HG03442 (cell line): Measurements from ENCODE around the gene TMEM163.
A peak's percentile ranks its signal among the peaks of the same experiment; 100 is the strongest.

Experiments used
- ATAC-seq: cut with Tn5 transposase; IDR thresholded peaks from one replicate; pipeline ENCODE4 v1.9.1; 2021; ENCODE audit warnings: mild to moderate bottlenecking, moderate library complexity; ENCODE audit not compliant: unreplicated experiment

The TMEM163 gene

DNA sequence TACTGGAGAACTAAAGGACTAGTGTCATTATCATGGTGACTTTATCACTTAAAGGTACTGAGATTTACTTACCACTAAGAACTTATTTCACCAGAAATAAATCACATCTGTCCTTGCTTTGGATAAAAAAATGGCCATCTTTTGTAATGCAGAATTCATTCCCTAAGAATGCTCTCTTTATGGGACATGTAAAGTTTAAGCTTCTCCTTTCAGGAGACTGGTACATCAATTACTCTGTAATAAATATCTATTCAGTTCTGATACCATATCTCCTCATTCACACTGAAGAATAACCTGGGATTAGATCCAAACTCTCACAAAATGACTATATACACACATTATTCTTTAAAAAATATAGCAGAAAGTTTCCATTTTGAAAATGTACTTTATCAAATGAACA lies 24.4 kb downstream of the TMEM163 start:
- ATAC-seq, result no peak

DNA sequence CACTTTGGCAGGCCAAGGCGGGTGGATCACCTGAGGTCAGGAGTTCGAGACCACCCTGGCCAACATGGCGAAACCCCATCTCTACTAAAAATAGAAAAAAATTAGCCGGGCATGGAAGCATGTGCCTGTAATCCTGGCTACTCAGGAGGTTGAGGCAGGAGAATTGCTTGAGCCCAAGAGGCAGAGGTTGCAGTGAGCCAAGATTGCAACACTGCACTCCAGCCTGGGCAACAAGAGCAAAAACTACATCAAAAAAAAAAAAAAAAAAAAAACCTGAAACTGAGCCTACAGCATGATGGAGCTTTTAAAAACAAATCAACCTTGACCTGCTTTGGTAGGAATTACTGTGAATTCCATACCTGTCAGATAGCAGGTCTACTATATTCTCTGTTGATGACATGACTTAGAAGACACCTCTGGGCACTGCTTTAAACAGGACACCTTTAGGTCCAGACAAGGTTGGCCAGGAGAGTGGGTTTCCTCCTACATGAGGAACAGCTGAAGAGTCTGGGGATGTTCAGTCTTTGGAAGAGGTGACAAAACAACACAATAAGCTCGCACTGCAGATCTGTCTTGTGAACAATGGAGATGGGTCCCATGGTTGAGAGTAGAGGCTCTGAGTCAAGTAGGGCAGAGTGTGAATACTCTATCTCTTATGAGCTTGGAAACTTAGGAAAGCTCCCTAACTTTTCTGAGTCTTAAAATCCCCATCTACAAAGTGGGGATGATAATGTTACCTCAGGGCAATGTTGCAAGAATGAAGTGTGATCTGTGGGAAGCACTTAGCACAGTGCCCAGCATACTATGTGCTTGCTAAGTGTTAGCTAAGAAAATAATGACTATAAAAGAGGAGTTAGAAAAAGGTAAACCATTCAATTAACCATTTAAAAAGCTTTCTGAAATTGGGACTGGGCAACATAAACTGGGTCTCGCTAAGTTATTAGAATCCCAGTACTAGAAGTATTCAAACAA lies 25.2 kb downstream of the TMEM163 start:
- ATAC-seq, result no peak

DNA sequence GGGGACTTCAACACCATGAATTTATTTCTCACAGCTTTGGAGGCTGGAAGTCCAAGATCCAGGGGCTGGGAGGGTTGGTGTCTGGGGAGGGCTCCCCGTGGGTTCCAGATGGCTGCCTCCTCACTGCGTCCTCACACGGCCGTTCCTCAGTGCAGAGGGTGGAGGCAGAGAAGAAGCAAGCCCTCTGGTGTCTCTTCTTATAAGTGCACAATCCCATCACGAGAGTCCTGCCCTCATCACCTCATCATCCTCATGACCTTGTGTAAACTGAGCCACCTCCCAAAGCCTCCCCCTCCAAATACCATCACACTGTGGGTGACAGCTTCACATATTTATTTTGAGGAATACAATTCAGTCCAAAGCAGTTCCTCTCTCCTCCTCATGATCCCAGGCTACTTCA lies 26.3 kb downstream of the TMEM163 start:
- ATAC-seq, result peak; percentile 78

DNA sequence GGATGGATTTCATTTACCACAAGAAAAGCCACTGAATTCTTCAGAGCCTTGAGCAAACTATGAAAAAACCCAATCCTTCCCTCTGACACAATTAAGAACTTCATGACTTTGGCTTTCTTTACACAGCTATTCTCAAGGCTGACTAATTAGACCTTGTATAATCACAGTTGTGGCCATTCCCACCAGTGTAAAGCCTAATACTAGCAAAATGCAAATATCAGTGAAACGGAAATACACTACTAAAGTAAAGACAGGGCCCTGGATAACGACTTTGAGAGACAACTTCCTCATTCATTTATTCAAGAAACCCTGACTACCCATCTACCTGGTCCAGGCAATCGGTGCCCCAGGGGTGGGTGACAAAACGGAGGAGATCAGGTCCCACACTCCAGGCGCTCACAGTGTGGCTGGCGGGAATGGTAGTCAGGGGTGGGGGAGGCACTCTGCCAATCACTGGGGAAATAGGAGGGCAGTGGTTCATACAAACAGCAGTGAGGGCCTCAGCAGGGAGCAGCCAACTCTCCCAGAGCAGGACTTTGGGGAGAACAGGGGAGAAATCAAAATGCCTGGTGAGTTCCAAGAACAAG lies 28.1 kb downstream of the TMEM163 start:
- ATAC-seq, result no peak

DNA sequence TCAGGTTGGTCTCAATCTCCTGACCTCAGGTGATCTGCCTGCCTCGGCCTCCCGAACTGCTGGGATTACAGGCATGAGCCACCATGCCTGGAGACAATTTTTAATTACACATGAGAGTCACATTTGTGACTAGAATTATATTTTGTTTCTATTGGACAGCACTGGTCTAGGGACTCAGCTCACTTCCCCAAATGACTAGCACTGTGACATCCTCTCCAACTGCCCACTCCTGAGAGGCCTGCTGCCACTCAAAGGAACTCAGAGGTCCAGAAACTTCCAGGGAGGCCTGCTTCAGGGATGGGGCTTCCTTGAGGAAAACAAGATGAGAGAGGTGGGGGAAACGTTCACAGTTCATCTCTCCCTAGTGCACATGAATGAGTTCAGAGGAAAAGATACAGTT lies 29.5 kb downstream of the TMEM163 start:
- no peak for ATAC-seq

DNA sequence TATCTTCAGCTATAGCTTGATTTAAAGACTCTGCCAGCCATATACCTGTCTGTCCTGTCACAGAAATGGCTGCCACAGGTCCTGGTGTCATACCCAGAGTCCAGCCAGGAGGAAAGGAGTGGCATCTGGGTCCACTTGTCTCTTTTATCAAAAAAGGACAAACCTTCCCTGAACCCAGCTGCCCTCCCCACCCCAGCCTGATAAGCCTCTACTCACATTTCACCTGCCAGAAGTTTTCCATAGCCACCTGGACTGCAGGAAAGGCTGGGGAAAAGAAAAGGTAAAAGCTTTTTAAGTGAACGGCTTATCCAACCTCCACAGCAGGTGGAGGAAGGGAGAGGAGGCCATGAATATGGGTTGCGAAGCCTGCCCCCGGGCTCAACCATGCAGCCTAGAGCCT lies 32.8 kb downstream of the TMEM163 start:
- no peak for ATAC-seq

DNA sequence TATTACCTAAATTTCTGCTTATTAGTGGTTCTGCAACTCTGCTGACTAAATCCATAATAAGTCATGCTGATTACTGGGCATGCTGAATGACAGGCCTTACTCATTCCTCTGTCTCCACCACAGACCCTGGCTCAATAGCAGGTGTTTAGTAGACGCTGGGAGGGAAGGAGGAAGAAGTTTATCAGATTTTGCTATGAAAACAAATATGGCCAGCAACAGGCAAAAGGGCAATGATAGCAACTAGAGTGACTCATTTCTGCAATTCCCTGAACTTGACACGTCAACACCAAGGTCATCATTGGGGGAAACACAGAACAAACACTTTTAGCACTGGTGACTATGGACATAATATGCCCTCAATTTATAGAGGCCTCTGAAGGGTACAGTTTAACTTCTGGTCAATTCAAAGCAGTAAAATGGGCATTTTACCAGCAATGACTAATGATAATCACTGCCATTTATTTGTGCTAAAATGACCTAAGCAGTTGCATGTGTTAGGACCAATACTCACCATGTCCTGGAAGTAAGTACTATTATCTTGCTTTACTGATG lies 35.2 kb downstream of the TMEM163 start:
- ATAC-seq, result peak; percentile 85

DNA sequence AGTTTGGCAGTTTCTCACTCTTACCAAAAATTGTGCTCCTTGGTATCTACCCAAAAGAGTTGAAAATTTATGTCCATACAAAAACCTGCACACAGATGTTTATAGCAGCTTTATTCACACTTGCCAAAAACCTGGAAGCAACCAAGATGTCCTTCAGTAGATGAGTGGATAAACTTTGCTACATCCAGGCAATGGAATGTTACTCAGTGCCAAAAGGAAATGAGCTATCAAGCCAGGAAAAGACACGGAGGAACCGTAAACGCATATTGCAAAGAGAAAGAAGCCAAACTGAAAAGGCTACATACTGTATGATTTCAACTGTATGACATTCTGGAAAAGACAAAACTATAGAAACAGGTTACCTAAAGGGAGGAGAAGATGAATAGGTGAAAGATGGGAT lies 36.1 kb downstream of the TMEM163 start:
- no peak for ATAC-seq

DNA sequence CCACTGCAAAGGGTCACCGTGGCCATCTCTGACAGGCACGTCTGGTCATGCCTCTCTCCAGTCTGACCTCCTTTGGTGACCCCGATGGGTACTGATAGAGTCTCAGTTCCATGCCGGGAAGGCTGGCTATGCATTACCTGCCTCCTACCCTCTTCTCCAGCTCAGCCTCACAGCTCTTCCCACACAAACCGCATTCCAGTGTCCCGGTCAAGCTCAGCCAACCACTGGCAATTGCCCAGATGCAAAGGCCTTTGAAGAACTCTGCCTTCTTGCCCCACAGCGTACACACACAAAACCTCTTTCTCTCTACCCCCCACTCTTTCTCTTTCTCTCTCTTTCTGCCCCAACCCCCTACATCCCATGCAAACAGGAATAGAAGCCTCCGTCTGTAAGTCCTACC lies 37.6 kb downstream of the TMEM163 start:
- no peak for ATAC-seq

DNA sequence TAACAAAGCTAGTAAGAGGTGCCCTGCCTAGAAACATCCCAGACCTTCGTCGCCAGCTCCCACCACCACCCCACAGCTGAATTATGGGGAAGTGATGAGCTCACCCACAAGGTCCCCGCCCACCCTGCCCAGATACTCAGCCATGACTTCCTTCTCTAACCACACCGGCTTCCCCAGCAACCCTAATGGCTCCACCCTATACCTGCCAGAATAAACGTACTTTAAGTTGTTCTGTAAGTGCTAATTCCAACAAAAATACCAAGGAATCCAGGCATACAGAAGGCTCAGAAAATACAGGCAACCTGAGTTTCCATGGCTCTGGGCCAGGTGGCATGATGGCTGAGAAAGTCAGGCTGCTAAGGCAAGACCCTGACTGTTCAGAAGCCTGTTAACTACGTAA lies 39.1 kb downstream of the TMEM163 start:
- ATAC-seq, result no peak

DNA sequence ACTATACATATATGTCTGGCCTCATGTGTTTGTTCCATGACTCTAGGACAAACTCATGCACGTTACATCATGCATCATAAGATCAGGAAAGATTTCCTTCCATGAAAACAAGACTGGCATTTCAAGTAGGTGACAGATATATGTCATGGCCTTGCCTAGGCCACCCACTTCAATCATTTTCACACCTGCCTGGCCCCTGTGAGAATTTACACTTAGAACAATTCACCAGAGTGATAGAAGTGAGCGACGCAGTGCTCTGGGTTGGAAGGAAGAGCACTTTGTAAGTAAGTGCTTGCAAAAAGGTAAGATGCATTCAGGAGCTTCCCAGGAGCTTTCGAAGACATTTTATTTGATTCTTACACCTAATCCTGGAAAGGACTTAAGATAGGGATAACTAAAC lies 39.5 kb downstream of the TMEM163 start:
- no peak for ATAC-seq

DNA sequence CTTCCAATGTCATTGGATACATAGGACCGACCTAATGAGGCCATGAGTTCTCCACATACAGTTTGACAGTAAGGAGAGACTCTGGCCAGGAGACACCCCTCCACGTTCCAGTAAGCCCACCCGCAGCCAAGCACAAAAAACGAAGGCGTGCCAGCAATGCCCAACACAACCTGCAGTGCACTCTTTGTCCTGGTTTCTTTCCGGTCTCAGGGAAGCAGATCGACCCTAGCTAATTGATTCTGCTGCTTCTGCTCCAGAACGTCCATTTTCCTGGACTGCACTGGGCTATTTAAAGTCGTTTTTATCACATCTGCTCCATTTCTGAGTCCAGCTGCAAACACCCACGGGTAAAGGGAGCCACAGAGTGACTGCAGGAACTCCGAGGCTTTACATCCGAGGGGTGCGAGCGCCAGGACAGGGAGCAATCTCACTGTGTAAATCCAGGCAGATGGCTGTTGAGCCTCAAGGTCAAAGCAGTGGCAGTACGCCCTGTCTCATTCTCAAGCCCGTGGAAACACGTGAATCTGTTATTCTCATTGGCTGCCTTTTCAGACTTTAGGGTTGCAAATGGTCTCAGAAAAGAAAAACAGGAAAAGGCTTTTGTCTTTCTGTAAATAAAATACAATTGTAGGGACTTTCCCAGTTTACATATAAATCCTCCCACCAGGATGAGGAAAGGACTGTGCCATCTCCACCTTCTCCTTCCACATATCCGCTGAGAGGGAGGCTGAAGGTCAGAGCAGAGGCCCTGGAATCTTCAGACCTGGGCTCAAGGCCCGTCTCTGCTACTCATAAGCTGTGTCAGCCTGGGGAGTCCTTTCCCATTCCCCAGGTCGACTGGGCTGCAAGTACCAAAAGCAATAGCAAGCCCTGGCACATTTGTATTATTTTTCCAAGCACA lies 40.7 kb downstream of the TMEM163 start:
- ATAC-seq, result no peak

DNA sequence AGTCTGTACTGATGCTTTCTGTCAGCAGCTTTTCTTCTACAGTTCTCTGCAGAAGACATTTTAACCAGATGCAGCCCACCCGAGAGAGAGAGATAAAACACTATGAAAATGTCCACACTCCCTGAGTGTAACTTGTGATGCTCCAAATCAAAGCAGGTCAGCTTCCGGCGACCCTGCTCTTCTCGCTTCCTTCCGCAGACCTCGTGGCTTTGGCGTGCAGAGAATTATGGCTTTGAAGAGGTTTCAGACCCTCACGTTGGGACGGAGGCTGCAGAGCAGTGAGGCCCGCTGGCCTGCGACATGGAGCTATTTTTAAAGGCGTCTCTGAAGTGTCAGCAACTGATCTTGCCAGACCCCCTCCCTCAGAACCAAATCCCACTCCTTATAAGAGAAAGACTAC lies 41.8 kb downstream of the TMEM163 start:
- no peak for ATAC-seq

DNA sequence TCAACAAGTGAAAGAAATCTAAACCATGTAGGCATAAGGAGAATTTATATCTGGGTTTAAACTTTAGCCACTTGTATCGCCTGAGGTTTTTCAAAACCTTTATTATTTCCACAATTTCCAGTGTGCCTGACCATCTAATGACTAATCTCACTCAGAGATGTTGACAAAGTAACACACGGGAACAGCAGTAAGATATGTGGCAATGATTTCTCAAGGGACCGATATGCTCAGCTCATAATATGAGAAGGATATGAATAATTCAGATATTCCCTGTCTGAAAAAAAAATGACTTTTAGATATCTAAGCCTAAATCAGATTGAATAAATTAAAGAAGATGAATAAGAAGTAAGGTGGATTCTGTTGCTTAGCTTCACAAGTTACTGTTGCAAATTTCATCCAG lies 43.5 kb downstream of the TMEM163 start:
- ATAC-seq, result no peak

DNA sequence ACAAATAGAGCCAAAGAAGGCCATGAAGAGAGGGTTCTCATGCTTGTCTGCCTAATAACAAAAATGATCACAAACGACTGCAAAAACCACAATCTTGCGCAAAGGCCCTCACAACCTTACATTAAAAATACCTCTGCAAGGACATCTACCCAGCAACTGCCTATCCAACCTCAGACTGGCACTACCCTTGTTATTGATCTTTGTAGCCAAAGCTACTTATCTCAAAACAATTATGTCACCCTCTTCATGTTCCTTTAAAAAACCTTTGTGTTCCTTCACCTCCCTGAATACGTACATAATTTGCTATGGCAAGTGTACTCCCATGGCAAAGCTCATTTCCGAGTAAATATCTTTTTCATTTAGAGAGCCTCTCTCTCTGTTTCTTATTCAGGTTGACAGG lies 44.1 kb downstream of the TMEM163 start:
- ATAC-seq, result no peak

DNA sequence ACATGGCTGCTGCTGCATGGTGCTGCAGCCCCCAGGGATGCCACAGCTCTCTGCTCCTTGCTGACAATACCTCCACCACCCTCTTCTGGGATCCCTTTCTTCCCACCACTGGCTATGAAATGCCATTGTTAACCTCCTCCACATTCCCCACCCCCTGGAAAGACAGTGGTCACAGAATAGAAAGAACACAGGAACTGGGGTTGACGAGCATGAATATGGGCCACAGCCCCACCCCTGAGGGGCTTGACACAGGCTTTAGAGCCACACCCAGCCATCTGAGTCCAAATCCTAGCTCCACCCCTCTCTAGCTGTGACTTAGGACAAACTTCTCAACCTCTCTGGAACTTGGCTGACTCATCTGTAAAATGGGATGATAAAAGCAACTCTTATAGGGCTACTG lies 47.3 kb downstream of the TMEM163 start:
- no peak for ATAC-seq

DNA sequence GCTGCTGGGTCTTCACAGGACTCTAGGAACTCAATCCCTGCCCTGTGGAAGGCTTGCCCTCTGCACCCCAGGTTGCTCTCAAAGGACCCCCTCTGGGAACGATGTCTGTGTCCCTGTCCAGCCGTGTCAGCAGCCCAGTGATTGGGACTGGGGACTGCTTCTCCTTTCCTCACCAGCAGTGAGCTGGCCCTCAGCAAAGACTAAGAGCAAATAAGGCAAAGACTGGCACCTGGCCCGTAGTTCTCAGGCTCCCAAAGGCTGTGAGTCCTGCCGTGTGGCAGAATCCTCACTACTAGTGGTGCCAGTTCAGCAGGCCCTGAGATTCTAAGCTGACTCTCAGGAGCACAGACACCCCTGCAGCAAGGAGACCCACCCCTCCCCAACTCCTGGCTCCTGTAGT lies 47.8 kb downstream of the TMEM163 start:
- no peak for ATAC-seq

DNA sequence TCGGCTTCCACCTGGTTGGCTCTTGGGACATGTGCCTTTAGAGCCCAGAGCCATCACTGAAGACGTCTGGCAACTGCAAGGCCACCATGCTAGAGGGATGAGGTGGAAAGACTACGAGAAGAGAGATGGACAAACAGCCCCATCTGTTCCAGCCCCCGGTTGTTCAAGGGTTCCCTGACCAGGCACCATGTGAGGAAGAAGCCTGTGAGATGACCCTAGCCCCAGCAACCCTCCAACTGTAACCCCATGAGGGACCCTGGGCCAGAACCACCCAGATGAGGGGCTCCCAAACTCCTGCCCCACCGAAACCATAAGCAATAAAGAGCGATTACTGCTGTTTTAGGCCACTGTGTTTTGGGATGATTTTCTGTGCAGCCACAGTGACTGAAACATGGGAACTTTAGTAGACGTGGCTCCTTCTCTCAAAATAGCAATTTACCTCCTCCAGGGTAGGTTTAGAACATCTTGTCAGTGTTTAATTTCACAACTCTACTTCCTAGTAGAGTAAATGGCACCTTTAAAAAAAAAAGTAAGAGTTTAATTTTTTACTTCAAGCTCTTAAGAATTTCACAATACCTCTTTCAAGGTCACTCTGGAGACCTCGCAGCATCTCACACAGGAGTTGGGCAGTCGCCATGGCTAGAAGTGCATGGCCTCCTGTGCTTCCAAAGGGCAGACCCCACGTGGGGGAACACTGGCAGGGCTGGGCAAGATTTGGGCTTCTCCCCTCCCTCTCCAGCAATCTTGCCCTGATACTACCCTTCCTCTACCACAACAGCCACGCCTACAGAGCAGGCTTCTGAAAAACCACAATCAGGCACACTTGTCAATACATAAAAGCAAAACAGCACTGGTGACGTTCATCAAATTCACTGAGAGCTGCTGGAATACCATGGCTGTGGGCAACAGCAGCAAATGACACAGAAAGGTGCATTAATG lies 48.8 kb downstream of the TMEM163 start:
- ATAC-seq, result no peak

DNA sequence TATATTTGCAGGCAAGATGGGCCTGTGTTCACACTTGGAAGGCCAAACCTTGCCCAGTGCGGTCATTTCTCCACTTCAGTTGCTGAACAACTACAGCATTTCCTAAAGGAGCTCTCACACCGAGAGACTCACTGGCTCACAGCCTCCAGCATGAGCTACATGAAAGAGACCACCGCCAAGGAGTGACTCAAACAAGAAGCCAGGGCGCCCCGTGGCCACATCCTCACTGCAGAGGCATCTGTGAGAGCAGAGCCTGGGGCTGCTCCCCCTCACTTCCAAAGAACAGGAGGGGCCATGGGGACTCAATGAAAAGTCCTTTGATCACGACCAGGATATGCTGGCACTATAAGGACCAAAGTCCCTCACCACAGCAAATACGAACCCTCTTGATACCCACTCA lies 50.0 kb downstream of the TMEM163 start:
- ATAC-seq, result peak; percentile 86

DNA sequence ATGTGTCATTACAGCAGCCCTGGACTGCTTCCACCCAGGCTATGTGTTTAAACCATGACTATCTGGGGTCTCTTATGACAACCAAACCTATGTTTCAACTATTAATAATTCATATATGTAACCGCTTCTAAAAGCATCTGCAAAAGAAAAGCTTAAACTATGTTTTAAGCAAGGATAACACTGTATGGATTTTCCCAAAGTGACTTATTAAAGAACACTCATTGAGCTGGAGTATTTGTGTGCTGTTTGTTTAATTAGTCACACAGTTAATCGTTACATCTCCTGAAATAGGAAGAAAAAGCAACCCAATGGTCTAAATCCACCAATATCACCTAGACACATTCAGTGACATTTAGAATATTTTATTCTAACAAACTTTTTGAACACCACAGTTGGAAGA lies 51.3 kb downstream of the TMEM163 start:
- ATAC-seq, result no peak
